ENCODE data around the gene ZKSCAN2. TPM values are rescaled to one million over a fixed set of nuclear protein-coding genes. Genes with fewer than 3 reads are reported as not detected.

Gene ZKSCAN2
- total RNA-seq, 1 donor from 2014 or later, result 5.9 TPM

- no peak for DNase-seq (ENCODE audit: low spot score)
These were observed 32.8 kb downstream of the ZKSCAN2 start for GRCh38 chr16:25224731-25225319.

GRCh38 chr16:25223964-25224363 is 33.7 kb downstream of the ZKSCAN2 start:
- no peak for DNase-seq (ENCODE audit: low spot score)

DNA sequence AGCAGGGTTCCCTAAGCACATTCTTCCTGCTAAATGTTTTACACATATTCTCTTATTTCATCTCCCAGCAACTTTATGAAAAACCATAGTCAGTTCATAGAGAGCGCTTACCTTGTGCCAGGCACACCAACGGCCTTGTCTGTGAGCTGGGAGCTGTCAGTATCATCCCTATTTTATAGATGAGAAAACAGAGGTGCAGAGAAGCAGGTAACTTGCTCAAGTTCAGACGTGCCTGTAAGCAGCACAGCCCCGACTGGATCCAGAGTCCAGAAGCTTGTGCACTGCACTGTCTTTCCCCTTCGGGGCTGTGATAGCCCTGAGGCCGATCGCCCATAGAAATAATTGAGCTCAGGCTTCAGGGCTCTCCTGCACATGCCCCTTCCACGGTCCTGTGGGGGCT is 34.7 kb downstream of the ZKSCAN2 start:
- no peak for DNase-seq (ENCODE audit: low spot score)

GRCh38 chr16:25219070-25219737 is 38.4 kb downstream of the ZKSCAN2 start:
- DNase-seq (ENCODE audit: low spot score), result no peak

DNA sequence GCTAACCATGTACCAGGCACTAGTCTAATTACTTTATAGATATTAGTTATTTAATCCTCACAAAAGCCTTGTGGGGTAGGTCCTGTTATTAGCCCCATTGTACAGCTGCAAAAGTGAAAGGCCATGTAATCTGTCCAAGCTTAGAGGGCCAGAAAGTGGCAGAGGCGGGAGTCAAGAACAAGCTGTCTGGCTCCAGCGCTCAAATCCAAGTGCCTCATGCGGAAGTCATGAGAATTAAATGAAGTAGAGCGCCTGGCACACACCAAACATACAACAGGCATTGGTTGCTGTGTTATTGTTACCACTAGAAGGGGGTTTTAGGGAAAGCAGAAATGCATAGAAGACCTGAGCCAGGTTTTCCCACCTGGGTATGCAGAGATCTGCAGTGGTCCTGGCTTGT is 39.7 kb downstream of the ZKSCAN2 start:
- DNase-seq (ENCODE audit: low spot score), result no peak

- no peak for DNase-seq (ENCODE audit: low spot score)
These were observed 40.5 kb downstream of the ZKSCAN2 start for GRCh38 chr16:25217112-25217511.

DNA sequence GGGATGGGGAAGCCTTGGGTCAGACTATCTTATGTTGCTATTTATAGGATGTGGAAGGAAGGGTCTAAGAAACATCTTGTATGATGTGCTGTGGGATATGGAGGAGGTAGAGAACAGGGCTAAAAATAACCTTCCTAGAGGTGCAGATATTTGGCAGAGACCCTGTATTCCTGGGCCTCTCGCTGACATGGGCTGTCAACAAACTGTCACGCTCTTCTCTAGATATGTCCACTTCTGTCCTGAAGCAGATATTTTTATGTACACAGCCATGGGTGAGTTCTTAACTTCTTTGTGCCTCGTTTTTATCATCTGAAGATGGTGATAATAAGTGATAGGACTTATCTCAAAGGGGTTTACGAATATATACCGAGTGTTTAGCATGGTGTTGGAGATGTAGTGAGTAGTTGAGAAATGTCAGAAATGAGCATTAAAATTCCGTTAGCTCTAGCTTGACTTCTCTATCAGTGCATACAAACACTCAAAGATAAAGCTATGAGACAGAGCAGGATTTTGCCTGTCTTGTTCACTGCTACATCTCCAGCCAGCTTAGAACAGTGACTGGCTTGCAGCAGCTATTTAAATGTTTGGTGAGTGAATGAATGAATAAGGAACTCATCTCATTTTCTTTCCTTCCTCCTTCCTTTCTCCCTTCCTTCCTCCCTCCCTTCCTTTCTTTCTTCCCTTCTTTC is 43.8 kb downstream of the ZKSCAN2 start:
- no peak for DNase-seq (ENCODE audit: low spot score)

GRCh38 chr16:25212636-25213035 is 45.0 kb downstream of the ZKSCAN2 start:
- no peak for DNase-seq (ENCODE audit: low spot score)

DNA sequence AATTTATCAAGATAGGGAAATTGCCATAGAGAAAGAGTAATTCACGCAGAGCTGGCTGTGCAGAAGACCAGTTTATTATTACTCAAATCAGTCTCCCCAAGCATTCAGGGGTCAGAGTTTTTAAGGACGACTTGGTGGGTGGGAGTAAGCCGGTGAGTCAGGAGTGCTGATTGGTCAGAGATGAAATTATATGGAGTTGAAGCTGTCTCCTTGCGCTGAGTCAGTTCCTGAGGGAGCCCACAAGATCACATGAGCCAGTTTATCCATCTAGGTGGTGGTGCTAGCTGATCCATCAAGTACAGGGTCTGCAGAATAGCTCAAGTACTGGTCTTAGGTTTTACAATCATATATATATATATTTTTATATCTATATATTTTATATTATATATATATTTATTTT is 46.9 kb downstream of the ZKSCAN2 start:
- DNase-seq (ENCODE audit: low spot score), result no peak

DNA sequence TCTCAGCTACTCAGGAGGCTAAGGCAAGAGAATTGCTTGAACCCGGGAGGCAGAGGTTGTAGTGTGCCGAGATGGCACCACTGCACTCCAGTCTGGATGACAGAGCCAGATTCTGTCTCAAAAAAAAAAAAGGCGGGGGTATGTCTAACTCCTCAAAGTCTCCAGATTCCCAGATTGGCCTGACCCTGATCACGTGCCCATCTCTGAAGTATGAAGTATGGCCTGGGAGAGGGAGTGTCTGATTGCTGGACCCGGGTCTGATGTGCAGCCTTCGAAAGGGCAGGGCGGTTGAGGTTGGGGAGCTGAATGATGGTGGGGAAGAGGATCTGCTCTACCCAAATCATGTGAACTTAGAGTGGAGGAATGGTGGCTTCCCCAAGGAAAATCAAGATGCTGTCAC is 58.2 kb downstream of the ZKSCAN2 start:
- DNase-seq (ENCODE audit: low spot score), result no peak

DNA sequence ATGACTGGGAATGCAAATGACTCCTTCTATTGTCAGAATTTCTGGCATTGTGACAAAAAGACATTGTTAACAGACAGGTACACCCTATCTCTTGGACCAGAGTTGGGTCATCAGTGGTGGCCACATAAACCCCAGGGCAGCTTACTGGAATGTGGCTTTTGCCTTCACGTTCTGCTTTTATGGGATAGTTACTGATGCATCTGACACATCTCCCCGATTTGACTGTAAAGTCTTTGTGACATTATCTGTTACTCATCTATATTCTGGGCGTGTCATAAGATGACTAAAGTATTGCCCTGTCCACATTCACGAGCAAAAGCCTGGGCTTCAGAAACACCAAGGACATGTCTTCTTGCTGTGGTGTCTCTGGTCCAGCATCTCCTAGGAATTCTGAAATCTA is 59.6 kb downstream of the ZKSCAN2 start:
- DNase-seq (ENCODE audit: low spot score), result no peak

- DNase-seq (ENCODE audit: low spot score), result no peak
These were observed 63.3 kb downstream of the ZKSCAN2 start for GRCh38 chr16:25194273-25194878.

DNA sequence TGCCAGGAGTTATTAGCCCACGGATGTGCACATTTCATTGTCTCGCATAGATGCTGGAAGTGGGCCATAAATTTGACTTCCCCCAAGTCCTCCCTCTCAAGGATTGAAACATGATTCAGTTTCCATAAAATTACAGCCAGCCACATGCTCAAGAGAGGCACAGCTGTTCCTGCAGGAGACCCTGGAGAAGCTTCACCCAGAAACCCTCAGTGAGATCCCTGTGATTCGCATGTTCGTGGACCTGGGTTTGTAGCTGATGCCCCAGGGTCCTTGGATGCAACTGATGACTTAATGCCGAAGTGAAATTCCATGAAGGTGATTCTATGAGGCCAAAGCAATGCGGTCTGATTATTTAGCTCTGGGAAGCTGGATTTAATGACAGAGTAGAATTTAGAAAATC is 65.5 kb downstream of the ZKSCAN2 start:
- DNase-seq (ENCODE audit: low spot score), result no peak

DNA sequence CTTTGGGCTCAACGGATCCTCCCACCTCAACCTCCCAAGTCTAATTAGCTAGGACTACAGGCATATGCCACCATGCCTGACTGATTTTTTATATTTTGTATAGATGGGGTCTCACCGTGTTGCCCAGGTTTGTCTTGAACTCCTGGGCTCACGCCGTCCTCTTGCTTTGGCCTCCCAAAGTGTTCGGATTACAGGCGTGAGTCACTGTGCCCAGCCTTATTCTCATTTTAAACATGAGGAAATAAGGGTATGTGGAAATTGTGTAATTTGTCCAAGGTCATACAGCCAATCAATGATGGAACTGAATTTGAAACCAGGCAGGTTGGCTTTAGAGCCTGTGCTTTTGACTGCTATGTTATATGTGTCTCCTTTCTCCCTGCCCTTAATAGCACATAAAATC is 68.3 kb downstream of the ZKSCAN2 start:
- no peak for DNase-seq (ENCODE audit: low spot score)

DNA sequence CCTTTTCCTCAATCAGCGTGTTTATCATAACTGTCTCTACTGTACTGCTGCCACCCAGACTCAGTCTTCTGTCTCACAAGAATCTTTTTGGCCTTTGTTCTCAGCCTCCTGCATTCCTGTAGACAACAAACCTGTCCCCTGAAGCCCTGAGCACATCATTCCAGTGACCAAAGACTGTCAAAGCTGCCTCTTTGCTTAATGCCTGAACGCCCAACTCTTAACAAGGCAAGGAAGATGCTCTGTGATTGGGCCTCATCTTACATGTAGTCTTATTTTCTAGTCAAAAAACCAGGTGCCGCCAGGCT is 70.2 kb downstream of the ZKSCAN2 start:
- no peak for DNase-seq (ENCODE audit: low spot score)

Other genes starting within 250 kb of the ZKSCAN2 start
- 64.7 TPM for gene ARHGAP17, start 242.5 kb downstream of the ZKSCAN2 start, total RNA-seq
- 40.1 TPM for gene LCMT1, start 146.1 kb downstream of the ZKSCAN2 start, total RNA-seq
- gene AQP8, start 40.9 kb downstream of the ZKSCAN2 start, total RNA-seq, result 0.31 TPM